ENCODE measurements around the gene HSPB7.
A peak's percentile ranks its signal among the peaks of the same experiment; 100 is the strongest.
"Not testable (repeated sequence)": the region's sequence is repeated elsewhere in the genome, so short reads cannot be mapped to it uniquely, and the experiment has no call there.

HSPB7 gene

GRCh38 chr1:16050328-16050727 lies 32.5 kb upstream of the HSPB7 start:
- DNase-seq = no peak

DNA sequence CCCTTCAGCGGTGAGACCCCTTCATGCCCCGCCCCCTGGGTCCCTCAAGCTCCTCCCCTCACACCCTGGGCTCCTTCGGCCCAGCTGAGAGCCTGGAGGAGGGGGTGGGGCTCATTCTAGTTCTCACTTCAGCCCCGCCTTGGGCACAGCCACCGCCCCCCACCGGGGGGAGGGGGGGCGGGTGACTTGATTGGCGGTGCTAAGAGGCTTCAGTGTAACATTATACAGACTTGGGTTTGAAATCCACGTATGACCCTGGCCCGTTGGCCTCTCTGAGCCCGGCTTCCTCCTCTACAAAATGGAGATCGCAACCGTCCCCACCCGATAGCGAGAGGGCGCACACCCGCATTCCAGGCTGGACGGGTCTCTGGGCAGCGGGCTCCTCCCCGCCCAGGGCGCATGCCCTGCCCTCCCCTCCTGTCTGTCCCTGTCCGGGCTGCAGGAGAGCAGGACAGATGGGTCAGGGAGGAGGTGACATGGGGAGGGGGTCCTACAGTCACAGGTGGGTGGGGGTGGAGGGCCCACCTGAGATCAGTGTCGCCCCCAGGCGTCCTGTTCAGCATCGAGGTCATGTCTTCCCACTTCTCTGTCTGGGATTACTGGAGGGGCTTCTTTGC lies 30.8 kb upstream of the HSPB7 start:
- DNase-seq = peak; percentile 53

DNA sequence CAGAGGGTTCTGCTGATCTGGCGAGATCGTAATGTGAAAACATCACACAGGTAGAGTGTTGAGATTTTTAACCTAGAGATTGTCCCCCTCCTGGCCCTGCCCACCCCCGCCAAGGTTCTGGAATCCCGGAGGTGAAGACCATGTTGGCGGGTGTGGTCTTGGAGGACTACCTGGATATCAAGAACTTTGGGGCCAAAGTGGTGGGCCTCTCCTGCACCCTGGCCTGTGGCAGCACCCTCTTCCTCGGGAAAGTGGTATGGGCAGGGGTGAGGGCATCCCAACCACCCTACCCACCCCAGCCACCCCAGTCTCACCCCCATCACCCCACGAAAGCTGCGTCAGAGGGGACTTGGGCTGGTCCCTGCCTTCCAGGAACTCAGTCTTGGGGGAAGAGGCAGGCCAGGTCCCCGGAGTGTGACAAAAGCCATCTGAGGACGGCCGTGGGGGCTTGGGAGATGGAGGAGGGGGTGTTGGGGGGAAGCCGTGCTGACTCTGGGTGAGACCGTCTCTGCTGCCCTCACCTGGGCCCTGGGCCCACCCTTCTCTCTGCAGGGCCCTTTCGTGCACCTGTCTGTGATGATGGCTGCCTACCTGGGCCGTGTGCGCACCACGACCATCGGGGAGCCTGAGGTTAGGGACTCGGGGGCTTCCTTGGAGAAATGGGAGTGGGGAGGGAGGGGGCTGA lies 30.1 kb upstream of the HSPB7 start:
- DNase-seq = no peak

DNA sequence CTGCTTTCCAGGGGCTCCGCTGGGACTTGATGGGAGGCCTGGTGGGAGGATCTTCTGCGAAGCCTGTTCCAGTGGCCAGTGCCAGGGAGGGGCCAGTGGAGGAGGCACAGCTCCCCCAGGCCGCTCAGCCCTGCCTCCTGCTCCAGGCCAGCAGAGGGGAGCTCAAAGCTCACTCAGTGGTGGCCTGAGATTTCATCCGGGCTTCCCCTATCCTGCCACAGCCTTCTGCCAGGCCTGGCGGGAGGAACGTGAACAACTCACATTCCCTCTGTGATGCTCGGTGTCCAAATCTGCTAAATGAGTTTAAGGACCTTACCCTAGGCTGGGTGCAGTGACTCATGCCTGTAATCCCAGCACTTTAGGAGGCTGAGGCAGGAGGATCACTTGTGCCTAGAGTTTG lies 29.0 kb upstream of the HSPB7 start:
- peak; percentile 17 for DNase-seq

- DNase-seq = no peak
Measured at GRCh38 chr1:16043950-16044349, 26.1 kb upstream of the HSPB7 start.

GRCh38 chr1:16043521-16043920 lies 25.7 kb upstream of the HSPB7 start, which contains the start of gene CLCNKB:
CLCNKB (plus strand) TSS chr1:16043782; CDS start chr1:16044493, 711 bp downstream.
- no peak for DNase-seq

DNA sequence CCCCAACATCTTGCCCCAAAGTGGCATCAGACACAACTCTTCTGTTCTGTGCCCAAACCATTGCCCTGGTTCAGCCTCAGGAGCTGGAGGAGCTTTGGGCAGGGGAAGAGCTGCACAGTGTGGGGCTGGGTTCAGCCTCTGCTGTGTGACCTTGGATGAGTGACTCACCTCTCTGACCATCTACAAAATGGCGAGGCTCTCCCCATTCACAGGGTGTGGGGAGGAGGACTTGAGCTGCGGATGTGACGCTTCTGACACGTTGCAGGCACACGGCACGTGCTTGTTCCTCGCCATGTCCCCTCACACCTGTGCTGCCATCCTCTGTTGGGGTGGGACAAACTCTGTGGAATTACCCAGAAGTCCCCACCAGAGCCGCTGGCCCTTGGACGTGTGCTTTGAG lies 24.8 kb upstream of the HSPB7 start:
- DNase-seq = not testable (repeated sequence)

DNA sequence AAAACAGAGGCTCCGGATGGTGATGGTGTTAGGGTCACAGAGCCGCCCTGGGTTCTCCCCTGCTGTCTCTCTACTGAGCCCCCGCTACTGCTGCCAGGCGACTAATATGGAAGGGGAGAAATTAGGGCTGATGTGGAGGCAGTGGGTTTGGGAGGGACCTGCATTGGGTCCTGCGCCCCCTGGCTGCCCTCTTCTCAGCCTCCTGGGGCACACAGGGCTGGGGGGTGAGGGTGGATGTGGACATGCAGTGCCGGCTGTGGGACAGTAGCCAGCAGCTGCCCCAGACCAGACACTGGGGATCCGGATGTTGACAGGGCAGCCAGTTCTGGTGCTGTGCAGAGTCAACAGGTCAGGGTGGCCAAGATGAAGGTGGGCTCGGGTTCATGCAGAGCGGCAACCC lies 24.3 kb upstream of the HSPB7 start:
- no peak for DNase-seq

DNA sequence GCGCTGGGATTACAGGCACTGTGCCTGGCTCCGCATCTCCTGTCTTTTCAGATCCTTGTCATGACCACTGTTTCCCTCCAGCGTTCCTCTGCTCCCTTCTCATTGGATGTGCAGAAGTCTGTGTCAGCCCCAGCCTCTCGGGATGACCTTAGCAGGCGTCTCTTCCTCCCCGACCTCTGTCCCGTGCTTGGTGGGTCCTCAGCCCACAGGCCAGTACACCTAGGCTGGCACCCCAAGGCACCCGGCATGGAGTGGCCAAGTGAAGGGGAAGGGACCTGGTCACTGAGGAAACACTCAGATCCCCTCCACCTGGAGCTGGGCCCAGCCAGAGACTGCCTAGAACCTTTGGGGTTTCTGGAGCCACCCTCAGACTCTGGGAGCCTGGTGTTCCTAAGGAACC lies 23.4 kb upstream of the HSPB7 start:
- no peak for DNase-seq

GRCh38 chr1:16039871-16040270 lies 22.0 kb upstream of the HSPB7 start:
- DNase-seq = not testable (repeated sequence)

GRCh38 chr1:16038620-16038912 lies 20.7 kb upstream of the HSPB7 start:
- DNase-seq = no peak

DNA sequence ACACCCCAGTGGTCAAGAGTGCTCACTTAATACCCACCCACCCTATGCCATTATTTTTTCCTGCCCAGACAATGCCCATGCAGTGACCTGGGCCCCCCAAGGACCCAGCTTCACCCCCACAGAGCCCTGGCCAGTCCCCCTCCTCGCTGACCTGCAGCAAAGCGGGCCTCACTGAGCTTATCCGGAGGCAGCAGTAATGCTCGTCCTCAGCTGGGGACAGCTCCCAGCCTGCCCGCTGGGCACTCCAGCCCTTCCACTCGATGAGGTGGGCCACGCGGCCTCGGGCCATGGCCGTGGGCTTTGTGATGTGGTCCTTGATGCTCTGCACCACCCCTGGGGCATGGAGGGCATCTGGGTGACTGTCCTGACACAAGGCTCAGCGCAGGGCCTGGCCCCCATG lies 18.6 kb upstream of the HSPB7 start:
- DNase-seq = not testable (repeated sequence)

GRCh38 chr1:16033103-16033632 lies 15.3 kb upstream of the HSPB7 start:
- not testable (repeated sequence) for DNase-seq

DNA sequence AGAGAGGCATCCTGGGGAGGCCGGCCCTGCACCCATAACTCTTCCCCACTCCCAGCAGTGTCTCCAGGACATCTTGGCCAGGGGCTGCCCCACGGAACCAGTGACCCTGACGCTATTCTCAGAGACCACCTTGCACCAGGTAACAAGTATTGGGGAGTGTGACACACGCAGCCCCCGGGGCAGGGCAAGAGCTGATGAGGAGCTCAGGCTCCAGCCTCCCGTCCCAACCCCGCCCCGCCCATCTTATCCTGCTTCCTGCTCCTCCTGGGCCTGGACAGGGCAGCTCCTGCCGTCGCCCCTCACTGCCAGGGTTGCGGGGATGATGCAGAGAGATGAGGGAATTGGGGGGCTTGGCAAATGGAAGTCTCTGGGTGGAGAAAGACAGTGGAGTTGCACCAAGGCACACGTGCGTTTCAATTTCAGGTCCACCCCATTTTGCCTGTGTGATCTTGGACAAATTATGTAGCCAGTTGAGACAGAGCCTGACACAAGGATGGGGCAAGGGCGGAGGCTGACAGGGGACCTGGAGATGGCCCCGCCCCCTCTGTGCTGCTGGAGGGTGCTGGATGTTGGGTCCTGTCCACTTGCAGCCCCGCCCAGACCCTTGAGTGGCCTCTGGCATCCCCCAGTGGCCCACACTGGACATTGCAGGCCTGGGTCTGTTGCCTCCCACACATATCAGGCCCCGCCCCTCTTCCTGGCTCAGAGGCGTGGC lies 14.7 kb upstream of the HSPB7 start:
- peak; percentile 83 for DNase-seq

DNA sequence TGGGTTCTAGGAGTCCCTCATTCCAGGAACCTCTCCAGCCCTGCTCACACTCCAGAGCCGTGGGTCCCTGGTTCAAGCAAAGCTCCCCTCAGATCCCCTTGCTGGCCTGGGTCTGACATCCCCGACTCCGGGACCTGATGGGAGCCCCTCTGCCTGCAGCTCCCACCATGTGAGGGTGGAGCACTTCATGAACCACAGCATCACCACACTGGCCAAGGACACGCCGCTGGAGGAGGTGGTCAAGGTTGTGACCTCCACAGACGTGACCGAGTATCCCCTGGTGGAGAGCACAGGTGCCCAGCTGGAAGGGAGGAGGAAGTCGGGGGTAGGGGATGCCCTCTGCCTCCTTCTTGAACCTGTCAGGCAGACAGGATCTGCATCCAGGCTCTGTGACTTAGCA lies 13.7 kb upstream of the HSPB7 start:
- no peak for DNase-seq

DNA sequence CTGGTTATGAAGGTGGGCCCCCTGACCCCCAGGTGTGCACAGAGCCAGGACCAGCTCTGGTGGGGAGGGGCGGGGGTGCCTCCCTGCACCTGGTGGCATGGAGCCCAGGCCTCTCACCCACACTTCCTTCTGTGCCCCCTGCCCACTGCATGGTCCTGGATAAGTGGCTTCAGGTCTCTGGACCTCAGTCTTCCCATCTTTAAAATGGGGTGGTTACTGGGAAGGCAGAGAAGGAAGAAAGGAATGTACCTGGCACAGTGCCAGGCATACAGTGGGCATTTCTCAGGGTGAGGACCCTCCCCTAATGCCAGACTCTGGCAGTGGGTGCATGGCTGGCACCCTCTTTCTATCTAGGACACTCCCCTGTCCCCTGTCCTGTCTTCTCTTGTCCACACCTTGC lies 11.4 kb upstream of the HSPB7 start:
- no peak for DNase-seq

DNA sequence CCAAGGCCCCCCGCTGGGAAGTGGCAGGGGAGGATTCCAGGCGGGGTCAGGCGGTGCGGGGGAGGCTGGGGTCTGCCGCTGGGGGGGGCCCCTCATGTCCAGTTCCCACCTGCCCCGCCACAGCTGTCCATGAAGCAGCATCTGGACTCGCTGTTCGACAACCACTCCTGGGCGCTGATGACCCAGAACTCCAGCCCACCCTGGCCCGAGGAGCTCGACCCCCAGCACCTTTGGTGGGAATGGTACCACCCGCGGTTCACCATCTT lies 11.1 kb upstream of the HSPB7 start:
- DNase-seq = not testable (repeated sequence)

DNA sequence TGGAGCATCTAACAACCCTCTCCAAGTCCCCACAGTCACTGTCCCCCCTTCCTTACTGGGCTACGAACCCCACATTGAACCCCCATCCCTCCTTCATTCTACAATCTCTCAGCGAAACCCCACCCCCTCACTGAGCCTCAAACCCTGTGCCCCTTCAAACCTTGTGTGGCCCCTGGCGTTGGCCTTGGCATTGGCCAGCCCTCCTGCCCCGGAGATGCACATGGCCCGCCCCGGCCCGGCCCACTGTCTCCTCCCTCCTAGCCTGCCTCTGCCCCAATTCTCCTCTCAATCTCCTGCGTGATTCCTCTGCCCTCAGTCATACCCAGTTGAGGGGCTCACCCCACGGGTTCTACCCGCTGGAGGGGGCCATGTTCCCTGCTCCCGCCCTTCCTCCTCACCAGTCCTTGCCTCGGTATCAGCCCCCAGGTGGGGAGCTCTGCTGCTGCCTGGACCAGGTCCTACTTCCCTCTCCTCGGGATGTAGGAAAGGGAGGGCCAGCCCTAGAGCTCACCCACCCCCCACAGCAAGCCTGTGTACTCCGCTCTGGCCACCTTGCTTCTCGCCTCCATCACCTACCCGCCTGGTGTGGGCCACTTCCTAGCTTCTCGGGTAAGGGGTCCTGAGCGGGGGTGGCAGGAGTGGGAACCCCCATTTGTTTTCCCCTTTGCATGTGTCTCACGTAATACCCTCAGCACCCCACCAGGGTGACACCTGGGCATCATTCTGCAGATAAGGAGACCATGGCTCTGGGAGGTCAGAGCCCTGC lies 10.6 kb upstream of the HSPB7 start:
- no peak for DNase-seq

DNA sequence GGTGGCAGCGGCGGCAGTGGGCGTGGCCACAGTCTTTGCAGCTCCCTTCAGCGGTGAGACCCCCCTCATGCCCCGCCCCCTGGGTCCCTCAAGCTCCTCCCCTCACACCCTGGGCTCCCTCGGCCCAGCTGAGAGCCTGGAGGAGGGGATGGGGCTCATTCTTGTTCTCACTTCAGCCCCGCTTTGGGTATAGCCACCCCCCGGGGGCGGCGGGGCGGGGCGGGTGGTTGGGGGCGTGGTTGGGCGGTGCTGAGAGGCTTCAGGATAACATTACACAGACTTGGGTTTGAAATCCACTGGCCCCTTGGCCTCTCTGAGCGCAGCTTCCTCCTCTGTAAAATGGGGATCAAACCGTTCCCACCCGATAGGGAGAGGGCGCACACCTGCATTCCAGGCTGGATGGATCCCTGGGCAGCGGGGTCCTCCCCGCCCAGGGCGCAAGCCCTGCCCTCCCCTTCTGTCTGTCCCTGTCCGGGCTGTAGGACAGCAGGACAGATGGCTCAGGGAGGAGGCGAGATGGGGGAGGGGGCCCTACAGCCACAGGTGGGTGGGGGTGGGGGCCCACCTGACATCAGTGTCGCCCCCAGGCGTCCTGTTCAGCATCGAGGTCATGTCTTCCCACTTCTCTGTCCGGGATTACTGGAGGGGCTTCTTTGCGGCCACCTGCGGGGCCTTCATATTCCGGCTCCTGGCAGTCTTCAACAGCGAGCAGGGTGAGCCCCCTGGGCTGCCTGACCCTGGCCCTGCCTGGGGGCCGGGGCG lies 9.1 kb upstream of the HSPB7 start:
- peak; percentile 23 for DNase-seq

GRCh38 chr1:16026302-16026701 lies 8.5 kb upstream of the HSPB7 start:
- DNase-seq = not testable (repeated sequence)

DNA sequence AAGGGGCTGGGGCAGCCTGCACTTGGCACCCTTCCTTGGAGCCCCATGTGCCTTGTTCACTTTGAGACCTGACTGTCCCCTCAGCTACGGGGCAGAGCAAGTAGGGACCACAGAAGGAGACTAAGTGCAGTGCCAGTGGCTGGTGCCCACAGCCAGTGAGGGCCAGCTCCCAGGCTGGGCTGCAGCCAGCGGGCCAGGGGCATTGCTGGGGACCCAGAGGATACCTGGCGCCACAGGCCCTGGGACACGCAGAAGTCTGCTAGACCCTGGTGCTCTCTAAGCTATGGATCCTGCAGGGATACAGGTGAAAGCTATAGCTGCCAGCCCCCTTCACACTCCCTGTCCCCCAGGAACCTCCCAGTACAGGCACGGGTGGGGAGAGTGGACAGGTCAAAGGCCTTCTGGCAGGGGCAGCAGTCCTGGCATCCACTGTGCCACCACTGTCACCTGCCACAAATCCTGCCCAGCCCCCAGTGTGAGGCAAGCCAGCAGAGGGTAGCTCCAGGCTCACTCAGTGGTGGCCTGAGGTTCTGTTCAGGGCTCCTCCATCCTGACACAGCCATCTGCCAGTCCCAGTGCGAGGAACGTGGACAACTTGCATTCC lies 5.3 kb upstream of the HSPB7 start:
- DNase-seq = no peak

- DNase-seq = no peak
Measured at GRCh38 chr1:16022393-16022792, 4.5 kb upstream of the HSPB7 start.
